NCI-H748 (cell line): Measurements from ENCODE around the gene ZNF48.

Experiments used
- DNase-seq: peaks from one replicate; lab custom pipeline; 2025; ENCODE audit not compliant: unreplicated experiment; lab: John Stamatoyannopoulos, UW

ZNF48 gene

DNA sequence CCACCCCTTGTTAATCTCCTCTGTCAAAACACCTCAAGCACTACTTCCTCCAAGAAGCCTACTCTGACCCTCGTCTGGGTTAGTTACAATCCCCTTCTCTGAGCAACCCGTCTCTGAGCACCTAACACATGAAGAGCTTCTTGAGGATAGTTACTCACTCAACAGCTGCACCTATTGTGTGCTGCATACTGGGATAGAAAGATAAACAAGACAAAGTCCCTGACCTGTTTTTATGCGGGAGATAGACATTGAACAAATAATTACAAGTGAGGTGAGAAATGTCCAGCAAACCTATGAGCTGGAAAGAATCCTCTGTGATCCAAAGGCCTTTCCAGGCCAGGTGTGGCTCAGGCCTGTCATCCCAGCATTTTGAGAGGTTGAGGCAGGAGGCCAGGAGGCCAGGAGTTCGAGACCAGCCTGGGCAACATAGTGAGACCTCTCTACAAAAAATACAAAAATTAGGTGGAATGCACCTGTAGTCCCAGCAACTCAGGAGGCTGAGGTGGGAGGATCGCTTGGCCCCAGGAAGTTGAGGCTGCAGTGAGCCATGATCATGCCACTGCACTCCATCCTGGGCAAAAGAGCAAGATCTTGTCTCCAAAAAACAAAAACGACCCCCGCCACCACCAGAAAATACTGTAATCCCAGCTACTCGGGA, 6.7 kb downstream of the ZNF48 start:
- no peak for DNase-seq

DNA sequence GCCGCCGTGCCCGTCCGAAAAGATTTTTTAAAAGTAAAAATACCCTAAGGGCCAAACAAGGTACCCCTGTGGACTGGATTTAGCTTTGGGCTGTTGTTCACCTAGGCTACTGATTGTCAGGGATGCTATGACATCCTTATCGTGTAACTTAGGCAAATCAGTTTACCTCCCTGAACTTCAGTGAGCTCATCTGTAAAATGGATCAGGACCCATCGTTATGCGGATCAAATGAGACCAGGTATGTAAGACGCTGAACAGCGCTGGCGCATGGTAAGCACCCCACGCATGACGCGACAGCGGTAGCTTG, 11.5 kb downstream of the ZNF48 start:
- DNase-seq: no peak

DNA sequence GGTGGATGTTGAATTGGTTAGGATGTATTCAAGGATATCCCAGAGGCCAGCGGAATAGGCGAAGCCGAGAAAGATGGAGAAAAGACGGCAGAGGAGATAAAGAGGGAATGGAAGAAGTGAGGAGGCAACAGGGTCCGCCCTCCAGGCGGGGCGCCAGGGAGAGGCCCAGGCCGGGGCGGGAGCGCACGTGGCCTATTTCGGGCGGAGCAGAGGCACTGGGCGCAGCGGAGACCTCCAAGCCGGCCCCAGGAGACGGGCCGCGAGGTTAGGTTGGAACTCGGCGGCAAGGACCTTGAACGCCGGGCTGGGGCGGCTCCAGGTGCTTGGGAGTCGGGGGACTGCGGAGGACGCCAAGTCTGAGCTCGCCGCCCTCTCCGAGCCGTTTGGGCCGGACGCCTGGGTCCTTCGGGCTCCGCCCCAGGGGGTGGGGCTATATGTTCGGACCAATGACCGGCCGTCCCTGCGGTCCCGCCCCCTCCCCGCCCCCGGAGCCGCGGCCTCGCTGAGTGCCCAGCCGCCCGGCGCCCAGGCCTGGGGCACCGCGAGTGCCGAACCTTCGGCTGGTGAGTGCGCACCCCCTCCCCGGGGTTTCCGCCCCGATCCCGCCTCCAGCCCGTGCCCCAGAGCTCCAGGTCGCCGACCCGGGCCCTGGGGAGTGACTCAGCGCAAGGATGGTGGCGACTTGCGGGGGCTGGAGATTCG, 12.0 kb downstream of the ZNF48 start, which contains the start of gene ZNF771:
Gene ZNF771, plus strand, starts transcription at position 505 of the 702 bp plus-strand sequence. CDS start 448 bp downstream, outside the sequence.
- DNase-seq: peak; percentile 86

DNA sequence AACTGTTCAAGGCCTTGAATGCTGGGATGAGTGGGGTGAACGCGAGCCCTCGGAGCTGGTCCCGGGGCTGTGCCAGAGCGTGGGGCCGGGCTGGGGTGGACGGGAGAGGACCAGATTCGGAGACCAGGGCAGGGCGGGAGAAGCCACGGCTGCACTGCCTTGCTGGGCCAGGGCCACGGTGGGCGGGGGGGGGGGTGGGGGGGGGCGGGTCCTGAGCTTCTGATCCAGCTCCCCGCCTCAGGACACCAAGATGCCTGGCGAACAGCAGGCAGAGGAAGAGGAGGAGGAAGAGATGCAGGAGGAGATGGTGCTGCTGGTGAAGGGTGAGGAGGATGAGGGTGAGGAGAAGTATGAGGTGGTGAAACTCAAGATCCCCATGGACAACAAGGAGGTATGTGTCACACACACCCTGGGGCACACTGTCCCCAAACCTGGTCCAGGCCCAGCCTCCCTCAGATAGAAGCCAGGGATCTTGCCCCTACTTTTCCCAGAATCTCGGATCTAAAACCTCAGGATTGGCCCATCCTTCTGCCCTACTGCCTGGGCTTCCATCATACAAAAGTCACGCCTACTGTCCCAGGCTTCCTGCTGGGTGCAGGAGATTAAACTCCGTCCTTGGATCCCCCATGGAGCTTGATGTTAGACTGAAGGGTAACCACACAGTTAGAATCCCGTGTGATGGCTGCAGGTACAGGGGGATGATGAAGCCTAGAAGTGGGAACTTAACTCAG, 12.7 kb downstream of the ZNF48 start:
- DNase-seq: no peak

DNA sequence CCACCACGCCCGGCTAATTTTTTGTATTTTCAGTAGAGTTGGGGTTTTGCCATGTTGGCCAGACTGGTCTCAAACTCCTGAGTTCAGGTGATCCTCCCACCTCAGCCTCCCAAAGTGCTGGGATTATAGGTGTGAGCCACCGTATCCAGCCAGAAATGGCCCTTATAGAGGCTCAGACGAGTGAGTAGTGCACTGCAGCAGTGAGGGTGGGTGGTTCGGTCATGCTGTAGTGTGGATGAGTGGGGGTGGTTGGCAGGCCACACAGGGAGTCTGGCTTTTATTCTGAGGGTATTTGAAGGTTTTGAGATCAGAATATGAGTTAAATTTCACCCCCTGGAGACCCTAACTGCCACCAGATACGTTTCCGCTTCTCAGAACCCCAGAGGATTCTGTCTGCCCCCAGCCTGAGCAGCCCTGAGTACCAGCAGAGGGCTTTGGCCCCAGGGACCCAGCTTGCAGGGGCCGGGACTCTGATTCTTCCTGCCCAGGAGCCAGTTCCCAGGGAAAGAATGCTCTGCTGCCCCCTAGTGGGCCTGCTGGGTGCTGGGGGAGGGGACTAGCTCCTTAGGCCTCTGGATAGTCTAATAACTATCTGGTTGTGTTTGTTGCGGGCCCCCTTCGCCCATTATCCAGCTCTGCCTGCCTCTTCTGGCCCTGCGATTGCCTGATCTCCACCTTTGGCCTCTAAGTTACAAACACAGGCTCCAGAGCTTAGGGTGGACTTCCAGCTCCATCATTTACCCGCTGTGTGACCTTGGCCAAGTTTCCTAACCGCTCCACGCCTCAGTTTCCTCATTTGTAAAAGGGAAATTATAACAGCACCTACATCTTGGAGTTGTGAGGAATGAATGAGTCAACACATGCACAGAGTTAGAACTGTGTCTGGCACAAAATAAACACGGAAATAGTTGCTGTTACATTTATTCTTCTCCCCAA, 14.2 kb downstream of the ZNF48 start:
- peak; percentile 76 for DNase-seq

DNA sequence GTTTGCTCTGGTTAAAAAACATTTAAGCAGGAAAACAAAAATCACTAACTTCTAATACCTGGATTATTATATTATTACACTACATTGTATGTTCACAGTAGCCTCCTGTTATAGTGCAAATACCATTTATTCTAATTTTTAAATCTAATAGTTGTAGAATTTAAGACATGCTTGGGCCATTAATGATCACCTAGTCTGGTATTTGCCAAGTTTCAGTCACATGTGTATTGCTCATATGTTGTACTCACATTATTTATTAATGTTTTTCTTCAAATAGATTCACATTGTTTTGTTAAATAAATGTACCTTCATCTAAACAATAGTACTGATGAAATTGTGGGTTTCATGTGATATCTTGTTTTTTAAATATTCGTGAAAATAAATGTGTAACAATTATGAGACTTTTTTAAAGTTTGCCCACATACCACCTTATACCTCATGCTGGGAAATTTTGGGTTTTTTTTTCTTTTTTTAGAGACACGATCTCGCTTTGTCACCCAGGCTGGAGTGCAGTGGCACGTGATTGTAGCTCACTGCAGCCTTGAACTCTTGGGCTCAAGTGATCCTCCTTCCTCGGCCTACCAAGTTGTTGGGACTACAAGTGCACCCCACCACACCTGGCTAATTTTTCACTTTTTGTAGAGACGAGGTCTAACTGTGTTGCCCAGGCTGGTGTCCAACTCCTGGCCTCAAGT, 18.0 kb downstream of the ZNF48 start:
- DNase-seq: no peak

DNA sequence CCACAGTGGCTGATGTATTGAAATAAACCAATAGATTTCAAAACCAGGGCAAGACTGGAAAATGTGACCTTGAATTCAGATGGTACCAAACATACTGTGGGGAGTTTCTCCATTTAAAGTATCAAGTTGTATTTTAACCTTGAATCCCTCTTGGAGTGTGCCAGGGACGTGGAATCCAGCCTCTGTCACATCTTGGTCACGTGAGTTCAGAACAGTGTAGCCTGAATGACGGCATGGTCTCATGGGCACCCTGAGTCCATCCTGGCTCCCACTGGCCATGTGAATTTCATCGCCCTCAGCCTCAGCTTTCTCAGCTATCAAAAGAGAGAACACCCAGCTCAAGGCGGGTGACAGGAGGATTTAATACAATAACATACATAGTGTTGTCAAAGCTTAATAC, 18.9 kb downstream of the ZNF48 start:
- DNase-seq: no peak

DNA sequence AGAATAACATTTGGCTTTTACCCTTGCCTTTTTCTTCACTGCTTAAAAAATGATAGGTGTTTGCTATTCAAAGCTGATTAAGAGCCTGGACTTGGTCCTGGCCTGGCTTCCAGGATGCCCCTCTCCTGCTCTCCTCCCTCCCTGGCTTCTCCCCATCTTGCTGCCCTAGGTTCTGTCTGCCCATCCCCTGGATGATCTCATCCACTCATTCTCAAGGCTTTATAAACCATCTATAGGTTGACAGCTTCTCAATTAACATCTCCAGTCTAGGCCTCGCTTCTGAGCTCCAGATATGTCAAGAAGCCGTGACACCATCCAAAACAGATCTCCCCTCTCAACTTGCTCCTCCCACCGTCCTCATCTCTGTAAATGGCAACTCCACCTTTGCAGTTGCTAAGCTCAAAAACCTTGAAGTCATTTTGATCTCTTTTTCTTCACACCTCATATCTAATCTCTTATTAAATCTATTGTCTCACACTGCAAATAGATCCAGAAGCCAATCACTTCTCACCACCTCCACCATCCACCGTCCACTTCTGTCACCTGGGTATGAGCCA, 20.9 kb downstream of the ZNF48 start:
- DNase-seq: no peak

DNA sequence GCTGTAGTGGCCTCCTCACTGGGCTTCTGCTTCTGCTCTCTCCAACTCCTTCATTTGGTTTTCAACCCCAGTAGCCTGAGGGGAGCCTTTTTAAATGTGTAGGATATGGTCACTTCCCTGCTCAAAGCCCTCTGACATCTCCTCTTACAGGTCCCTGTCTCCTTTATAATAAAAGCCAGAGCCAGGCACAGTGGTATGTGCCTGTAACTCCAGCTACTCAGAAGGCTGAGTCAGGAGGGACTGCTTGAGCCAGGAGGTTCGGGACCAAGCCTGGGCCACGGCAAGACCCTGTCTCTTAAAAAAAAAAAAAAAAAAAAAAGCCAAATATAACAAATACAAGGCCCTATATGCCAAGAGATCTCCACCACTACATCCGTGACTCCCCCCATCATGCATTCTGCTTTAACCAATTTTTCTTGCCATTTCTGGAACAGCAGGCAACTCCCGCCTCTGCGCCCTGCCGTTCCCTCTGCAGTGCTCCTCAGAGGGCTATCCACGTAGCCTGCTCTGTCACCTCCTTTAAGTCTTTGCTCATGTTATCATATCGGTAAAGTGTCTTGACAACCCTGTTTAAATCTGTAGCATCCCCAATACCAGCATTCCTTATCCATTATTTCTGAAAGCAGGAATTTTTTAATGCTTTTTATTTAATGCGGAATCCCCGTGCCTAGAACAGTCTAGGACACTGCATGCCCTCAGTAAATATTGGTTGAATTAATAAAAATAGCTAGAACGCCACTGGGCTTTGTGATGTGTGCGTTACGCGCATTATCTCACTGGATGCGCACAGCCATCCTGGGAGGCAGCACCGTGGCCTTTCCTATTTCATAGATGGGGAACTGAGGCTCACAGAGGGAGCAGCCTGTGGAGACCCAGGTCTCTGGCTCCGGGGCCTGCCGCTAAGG, 21.7 kb downstream of the ZNF48 start:
- peak; percentile 41 for DNase-seq

DNA sequence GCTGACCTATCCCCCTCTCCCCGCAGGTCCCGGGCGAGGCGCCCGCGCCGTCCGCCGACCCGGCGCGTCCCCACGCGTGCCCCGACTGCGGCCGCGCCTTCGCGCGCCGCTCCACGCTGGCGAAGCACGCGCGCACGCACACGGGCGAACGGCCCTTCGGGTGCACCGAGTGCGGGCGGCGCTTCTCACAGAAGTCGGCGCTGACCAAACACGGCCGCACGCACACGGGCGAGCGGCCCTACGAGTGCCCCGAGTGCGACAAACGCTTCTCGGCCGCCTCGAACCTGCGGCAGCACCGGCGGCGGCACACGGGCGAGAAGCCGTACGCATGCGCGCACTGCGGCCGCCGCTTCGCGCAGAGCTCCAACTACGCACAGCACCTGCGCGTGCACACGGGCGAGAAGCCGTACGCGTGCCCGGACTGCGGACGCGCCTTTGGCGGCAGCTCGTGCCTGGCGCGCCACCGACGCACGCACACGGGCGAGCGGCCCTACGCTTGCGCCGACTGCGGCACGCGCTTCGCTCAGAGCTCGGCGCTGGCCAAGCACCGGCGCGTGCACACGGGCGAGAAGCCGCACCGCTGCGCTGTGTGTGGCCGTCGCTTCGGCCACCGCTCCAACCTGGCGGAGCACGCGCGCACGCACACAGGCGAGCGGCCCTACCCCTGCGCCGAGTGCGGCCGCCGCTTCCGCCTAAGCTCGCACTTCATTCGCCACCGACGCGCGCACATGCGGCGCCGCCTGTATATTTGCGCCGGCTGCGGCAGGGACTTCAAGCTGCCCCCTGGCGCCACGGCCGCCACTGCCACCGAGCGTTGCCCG, 22.5 kb downstream of the ZNF48 start:
- DNase-seq: peak; percentile 96

DNA sequence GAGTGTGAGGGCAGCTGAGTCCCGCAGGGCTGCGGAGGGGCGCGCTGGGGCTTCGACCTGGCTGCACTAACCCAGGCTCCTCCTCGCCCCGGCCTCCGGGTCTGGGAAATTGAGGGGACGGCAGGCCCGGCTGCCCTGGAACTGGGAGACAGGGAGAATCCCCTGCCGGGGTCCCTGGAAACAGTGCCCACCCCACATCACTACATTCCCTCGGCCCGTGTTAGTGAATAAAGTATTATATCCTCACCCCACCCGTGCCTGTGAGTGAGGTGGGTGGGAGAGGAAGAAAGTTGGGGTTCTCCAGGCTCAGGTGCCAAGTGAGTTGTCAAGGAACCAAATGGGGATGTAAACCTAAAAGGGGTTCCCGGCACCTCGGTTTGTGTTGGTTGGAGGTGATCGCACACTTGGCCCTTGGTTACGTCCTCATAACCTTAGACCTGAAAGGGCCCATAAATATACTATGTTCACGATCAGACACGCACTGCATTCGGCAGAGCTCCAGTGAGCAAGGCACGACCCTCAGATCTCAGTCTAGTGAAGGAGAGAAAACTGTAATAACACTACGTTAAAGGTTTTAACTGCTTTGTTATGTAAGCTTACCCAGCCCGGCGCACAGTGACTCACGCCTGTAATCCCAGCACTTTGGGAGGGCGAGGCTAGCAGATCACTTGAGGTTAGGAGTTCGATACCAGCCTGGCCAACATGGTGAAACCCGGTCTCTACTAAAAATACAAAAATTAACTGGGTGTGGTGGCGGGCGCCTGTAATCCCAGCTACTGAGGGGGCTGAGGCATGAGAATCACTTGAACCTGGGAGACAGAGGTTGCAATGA, 23.3 kb downstream of the ZNF48 start:
- DNase-seq: no peak

DNA sequence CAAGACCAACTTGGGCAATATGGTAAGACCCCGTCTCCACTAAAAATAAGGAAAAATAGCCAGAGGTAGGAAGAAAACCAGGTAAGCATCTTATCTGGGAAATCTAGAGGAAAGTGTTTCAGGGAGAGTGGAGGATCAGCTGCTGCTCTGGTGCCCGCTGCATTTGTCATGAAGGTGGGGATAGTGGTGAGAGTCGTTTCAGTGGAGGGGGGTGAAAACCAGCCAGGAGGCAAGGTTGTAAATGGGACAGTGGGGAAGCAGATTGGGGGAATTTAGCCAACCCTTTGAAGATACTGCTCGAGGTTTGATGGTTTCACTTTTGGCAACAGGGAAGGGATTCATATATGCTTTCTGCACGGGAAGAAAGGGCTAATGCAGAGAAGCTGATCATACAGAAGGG, 25.8 kb downstream of the ZNF48 start:
- DNase-seq: no peak

DNA sequence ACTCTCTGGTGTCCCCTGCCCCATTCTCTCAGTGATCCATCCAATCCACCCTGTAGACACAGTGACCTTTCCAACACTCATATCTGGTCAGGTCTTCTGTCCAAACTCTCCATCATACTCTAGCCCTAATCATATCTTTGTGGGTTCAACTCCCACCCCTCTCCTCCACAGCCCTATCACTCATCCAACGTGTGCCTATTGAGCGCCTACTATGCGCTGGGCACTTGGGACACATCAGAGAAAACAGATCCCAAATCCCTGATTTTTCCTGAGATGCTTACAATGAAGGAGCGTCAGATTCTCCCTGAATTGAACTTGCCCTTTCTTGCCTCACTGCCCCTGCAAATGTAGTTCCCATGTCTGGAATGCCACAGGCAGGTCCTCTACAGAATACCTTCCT, 32.8 kb downstream of the ZNF48 start:
- no peak for DNase-seq

DNA sequence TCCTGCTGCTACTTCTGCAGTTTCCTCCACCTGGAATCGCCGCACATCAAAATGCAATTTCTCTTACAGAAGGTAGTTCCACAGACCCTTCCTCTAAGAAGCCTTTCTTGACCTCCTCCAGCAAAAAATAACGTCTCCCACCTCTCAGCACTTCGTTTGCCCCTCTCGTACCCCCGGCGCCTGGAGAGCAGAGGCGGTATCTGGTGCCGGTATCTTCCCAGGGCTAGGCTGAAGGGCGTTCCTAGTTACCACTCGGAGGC, 34.1 kb downstream of the ZNF48 start:
- no peak for DNase-seq

DNA sequence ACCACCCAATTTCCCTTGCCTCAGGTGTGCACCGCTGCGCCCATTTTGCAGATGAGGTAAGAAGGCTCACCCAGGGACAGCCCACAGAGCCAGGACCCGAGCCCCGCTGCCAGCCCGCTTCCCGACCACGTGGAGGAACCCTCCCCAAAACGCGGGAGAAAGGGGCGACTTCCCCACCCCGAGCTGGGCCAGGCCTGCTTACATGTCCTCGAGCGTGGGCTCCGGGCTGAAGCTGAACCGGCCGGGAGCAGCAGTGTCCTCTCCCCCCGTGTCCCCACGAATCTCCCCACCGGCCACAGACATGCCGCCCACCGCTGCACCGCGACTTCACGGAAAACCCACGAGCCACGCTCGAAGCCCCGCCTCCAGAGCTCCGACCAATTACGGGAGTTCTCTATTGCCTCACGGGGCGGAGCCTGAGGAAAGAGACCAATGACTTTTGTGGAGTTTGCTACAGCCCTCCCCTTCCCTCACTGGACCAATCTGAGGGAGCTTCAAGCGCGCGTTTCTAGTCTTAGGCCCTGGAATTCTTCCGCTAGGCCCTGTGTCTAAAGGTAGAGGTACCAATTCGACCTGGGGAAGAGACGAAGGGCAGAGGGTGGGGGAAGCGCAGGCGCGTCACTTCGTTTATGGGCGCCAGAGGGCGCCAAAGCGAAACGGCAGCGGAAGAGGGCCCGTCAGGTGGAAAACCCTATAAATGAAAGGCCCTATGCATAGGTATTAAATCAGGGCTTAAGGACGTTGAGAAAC, 34.6 kb downstream of the ZNF48 start, which contains the start of gene DCTPP1:
Gene DCTPP1, minus strand, starts transcription at position 353 of the 750 bp plus-strand sequence. Its CDS starts 50 bp downstream, at position 303.
- peak; percentile 99 for DNase-seq

DNA sequence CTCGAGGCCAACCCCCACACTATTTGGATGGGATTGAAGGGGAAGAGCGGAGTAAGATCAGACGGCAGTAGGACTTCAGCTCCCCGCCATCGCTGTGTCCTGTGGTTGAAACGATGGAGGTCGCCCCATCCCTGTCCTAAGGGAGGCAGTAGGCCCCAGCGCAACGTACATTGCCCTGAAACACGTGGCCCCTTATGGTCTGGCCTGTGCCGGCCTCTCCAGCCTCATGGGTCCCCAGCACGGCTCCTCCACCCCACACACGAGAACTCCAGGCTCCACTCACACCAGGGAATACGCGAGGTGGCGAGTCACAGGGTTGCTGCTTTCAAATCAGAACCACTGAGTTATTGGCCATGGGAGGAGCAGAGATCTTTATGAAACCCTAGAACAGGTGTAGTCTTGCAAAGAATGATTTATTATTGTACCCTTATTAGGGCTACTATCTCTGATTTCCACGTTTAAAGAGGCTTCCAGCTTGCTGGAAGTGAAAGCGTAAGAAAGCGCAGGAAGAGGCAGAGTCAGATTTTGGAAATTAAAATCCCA, 35.3 kb downstream of the ZNF48 start:
- DNase-seq: no peak

DNA sequence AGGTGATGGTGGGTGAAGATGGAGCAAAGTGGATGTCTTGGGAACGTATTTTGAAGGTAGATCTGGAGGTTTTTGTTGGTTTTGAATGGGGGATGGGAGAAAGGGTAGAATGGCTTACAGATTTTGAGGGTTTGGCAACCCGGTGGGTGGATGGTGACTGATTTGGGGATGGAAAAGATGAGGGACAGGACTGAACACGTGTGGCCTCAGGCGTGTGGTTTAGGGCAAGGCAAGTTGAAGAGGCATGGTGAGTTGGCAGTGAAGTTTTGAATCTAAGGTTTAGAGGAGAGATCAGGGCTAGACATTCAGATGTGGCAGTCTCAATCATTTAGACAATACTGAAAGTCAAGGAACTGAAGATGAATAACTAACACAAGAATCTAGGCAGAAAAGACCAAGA, 39.6 kb downstream of the ZNF48 start:
- DNase-seq: no peak
